HG03342 (cell line): ENCODE results near the gene SLC18A2.
"Not testable (repeated sequence)": the region's sequence is repeated elsewhere in the genome, so short reads cannot be mapped to it uniquely, and the experiment has no call there.

Experiments used
- ATAC-seq: cut with Tn5 transposase; IDR thresholded peaks from one replicate; pipeline ENCODE4 v1.9.1; 2021; ENCODE audit warnings: mild to moderate bottlenecking, moderate library complexity; ENCODE audit not compliant: unreplicated experiment

SLC18A2 gene

DNA sequence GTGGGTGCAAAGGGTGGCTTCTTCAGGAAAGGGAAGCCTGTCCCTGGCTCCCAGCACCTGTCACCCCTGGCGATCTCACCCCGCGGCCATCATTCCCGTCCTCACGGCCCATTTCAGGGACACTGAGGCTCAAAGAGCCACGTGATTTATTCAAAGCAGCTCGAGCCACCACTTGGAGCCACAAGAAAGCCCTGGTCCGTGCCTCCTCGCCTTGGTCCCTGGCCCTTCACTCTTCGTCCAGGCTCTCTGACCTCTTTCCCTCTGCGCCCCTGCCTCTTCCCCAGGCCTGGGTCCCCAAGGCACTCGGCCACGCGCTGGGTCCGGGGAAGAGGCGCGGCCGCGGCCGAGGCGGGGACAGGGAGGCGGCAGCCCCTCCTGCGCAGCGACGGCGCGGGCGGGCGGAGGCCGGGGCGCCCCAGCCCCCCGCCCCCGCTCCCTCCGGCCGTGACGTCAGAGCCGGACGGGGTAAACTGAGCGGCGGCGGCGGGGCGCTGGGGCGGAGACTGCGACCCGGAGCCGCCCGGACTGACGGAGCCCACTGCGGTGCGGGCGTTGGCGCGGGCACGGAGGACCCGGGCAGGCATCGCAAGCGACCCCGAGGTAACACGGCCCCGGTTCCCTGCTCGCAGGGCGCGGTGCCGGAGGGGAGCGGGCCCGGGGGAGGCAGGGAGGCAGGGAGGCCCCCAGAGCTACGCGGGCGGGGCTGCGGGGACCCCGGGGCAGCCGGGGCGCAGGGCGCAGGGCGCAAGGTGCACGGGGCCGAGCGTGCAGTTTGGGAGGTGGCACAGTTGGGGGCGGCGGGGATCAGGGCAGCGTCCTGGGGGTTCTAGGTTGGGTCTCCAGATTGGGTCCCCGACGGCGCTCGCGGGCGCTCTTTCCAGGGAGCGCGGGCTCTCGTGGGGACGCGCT lies at the start of gene SLC18A2:
SLC18A2 (plus strand) TSS at position 494 of the 909 bp plus-strand sequence. CDS start 580 bp downstream, outside the sequence.
- no peak for ATAC-seq

DNA sequence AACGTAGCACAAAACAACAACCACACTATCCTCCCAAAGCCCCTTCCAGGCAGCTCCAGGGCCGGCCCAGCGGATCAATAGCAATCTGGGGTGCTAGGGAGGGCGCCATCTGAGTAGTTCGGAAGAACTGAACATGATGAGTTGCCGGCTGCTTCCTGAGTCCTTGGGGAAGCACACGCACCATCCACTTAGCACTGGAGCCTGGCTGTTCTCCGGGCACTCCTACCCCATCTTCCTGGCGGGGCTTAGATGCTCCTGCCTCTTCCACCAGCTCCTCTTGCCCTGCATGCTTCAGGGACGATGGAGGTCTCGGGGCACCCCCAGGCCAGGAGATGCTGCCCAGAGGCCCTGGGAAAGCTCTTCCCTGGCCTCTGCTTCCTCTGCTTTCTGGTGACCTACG lies 43.7 kb upstream of the SLC18A2 start, which contains the start of gene KCNK18:
KCNK18 (plus strand) TSS at position 301 of the 400 bp plus-strand sequence; CDS start at position 301, 0 bp downstream.
- no peak for ATAC-seq

DNA sequence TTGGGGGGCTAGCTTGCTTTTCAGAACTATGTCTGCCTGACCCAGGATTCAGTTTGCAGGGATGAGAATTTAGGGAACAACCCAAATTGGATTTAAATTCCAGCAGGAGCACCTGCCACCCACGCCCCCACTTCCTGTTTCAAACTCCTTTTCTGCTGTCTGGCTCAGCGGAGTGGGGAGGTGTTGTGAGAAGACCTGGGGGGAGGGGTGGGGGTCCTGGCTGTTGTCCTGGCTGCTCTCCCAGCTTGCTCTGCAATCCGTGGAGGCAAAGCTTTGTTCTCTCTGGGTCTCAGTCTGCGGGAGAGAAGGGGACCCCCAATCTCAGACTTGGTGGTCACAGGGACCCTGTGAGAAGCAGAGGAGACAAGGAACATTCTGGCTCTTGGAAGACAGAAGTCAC lies 42.8 kb upstream of the SLC18A2 start:
- ATAC-seq = no peak

DNA sequence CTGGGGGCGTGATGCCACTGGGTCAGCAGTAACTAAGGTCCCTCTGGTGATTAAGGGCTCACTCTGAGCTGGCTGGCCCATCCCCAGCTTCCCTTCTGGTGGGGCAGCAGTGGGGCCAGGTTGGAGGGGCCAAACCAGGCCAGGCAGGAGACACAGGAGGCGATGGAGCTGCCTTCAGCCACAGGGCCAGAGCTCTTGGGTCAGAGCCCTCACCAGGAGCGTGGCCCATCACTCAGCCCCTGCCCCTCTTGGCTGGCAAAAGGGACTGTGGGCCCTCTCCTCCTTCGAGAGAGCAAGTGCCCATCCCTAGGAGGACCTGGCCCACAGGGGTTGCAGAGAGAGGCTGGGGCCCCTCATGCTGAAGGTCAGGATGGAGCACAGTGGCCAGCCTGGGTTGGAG lies 39.1 kb upstream of the SLC18A2 start:
- ATAC-seq = no peak

DNA sequence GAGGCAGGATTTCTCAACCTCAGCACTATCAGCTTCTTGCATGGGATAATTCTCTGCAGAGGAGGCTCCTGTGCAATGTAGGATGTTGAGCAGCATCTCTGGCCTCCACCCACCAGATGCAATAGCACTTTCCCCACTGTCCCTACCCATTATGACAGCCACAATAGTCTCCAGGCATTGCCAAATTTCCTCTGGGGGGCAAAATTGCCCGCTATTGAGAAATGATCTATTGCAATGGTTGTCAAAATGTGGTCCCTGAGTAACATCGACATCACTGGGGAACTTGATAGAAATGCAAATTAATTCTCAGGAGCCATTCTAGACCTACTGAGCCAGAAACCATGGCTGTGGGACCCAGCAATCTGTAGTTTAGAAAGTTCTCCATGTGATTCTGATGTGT lies 36.6 kb upstream of the SLC18A2 start:
- no peak for ATAC-seq

DNA sequence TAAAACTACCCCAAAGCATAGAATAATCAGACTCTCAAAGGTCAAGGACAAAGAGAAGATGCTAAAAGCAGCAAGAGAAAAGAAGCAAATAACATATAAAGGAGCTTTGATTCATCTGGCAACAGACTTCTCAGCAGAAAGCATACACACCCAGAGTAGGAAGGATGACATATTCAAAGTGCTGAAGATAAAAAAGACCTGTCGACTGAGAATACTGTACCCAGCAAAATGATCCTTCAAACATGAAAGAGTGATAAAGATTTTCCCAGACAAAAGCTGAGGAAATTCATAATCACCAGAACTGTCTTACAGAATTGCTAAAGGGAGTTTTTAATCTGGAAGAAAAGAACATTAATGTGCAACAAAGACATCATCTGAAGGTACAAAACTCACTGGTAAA lies 28.7 kb upstream of the SLC18A2 start:
- ATAC-seq = no peak

DNA sequence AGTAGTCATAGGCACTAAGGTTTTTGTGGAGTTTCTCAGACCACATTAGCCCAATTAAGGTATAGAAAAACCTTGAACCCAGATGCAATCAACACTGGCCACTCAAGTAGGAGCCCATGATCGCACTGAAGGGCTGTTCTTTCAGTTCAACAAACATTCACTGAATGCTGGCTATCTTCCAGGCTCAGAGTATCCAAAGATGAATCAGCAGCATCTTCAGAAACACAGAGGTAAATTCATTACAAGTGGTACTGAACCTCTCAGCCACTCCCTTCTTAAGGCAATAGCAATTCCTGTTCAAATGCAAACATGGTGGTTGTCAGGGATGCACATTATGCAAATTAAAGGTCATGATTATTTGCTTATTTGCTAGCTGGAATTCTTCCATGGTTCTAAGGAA lies 26.5 kb upstream of the SLC18A2 start:
- no peak for ATAC-seq

DNA sequence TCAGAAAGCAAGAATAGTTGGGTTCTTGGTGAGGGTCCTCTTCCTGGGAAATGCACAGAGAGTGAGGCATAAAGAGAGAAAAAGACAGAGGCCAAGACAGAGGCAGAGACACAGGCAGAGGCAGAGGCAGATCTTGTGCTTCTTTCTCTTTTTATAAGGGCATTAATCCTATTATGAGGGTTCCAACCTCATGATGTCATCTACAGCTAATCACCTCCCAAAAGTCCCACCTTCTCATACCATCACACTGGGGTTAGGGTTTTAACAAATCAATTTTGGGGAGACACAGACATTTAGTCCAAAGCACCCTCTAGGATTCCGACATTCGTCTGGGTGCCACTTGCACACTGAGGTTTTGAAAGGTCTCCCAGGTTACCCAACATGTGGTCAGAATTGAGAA lies 25.8 kb upstream of the SLC18A2 start:
- no peak for ATAC-seq

DNA sequence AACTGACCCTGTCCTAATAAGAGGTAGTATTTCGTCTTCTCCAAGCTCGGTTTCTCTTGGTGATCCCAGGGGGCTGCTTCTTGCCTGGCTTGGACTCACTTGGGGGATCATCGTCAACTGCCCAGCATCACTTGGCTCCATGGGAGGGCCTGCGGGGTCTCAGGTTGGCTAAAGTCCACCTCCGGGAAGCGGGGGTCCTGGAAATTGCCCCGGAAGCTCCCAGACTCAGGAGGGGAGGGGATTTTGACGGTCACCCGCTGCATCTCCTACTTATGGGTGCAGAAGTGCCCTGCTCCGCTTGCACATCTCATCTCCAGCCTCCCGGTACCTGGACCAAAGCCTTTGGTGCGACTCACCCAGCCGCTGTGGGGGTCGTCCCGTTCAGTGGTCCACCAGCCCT lies 24.9 kb upstream of the SLC18A2 start:
- no peak for ATAC-seq

DNA sequence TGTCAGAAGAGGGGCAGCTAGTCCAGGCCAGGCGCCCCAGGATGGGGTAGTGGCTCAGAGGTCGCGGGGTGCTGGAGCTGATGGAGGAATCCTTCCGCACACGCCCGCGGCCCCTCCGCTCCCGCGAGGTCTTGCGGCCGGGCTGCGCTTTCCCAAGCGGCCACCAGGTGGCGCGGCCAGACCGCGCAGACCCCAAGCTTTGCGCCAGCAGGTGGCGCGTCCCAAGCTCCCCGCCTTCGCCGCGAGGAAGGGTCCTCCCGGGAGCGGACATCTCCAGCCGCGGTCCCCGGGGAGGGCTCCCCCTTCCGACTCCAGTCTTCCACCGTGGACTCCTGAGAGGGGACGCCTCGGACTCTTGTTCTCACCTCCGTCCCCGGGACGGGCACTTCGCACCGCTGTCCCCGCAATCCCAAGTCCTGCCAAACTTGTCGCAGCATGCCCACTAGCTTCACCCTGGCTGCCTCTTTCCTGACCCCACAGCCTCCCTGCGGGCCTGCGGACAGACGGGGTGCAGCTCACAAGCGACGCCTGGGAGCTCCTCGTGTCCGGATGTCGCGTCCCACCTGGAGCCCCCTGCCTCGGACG lies 24.2 kb upstream of the SLC18A2 start:
- ATAC-seq = peak; percentile 85

DNA sequence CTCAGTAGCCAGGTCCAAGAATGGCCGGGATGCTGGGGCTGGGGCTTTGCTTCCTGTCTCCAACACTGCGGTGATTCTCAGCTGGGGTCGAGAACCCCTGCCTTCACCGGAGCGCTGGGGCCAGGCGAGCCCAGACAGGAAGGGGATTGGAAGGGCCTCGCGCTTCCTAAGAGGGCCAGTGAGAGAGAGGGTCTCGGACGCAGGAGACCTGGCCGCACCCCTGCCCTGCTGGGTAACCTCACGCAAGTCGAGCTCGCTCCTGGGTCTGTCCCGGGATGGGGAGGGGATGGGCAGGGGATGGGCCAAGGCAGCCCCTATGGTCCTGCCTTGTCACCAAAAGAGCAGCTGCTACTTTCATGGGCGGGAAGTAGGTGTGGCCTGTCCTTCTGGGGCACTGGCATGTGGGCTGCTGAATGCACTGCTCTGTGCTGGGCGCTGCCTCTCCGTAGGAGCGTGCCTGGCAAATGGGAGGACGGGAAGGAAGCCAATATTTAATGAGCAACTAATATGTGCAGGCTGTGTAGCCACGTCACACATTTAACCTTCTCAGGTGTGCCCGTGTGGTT lies 23.6 kb upstream of the SLC18A2 start:
- ATAC-seq = peak; percentile 41

DNA sequence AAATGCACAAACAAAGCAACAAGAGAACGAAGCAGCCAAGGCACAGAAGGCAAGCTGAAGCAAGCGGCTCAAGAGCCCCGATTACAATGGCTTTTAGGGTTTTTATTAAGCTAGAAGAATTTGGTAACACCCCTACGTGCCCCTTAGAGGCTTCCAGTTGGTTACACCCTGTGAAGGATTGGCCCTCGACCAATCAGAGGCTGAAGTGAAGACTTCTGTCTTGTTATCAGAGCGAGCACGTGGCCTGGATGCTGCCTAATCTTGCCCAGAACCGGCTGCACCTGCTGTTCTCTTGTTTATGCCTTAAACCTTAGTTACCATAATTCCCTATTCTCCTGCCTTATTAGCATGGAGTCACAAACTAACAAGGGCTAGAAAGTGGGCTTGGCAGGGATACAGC lies 22.3 kb upstream of the SLC18A2 start:
- ATAC-seq = no peak

DNA sequence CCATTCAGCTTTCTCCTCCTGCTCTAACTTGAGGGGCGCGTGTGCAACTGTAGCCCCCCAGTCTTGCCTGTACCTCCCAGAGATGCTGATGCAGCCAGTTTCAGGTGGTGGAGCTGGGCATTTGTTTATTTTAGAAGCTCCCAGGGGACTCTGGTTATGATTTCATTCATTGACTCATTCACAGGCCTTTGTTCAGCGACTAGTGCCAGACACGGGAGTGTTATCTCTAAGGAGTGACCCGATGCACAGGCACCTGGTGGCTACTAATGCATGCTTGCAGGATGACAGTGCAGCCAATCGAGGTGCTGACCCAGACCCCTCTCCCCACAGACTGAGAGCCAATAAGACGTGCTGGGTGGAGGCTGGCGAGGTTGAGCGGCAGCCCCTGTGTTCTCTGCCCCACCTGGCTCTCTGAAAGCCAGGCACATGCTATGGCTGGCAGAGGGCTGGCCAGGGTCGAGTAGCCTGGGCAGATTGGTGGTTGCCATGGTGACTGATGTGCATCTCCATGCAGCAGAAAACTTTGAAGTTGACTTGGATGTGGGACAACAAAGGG lies 19.7 kb upstream of the SLC18A2 start:
- ATAC-seq = no peak

DNA sequence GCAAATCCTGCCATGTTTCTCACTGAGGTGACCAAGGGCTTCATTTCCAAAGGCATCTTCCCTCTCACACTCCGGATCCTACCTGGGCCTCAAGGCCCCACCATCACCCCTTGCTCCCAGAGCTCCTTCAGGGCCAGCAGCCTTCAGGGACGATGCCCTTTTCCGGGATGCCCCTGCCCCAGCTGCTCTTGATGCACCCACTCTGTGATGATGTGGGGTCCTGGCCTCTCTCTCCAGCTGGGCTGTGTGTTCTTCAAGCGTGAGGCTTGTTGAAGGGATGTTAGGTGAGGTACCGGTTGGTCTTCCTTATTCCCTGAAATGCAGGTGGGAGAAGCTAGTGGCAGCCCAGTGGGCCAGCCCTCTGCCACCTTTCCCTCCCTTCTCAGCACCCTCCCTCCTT lies 18.4 kb upstream of the SLC18A2 start:
- ATAC-seq = no peak

DNA sequence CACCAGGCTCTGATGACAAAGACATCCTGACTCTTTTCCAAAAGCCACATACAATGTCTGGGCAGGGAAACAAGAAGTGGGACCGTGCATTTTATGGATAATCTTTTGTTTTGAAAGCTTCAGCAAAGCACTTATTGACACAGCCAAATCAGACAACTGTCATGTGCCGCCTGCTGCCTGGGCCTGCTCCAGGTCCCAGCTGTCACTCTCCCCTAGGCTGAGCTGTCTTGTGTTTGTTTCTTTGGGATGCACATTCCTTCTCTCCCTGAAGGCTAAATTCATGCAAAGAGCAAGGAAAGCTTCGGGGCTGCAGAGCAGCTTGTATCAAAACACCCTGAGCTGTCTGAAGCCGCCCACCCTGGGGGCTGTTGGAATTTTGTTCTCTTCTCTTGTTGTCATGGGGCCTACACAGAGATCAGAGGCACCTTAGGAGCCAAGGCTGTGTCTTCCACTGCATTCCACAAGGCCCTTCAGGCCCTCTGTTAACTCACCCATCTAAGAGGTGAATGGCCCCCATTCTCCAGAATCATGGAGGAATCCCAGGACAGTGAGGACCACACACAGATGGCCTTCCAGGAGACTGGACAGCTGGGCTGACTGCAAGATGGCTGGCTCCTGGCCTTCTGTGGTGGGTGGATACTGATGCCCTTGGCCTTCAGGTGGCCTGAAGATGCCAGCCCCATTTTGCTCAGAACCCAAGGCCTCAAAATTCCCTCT lies 17.8 kb upstream of the SLC18A2 start:
- ATAC-seq = no peak

DNA sequence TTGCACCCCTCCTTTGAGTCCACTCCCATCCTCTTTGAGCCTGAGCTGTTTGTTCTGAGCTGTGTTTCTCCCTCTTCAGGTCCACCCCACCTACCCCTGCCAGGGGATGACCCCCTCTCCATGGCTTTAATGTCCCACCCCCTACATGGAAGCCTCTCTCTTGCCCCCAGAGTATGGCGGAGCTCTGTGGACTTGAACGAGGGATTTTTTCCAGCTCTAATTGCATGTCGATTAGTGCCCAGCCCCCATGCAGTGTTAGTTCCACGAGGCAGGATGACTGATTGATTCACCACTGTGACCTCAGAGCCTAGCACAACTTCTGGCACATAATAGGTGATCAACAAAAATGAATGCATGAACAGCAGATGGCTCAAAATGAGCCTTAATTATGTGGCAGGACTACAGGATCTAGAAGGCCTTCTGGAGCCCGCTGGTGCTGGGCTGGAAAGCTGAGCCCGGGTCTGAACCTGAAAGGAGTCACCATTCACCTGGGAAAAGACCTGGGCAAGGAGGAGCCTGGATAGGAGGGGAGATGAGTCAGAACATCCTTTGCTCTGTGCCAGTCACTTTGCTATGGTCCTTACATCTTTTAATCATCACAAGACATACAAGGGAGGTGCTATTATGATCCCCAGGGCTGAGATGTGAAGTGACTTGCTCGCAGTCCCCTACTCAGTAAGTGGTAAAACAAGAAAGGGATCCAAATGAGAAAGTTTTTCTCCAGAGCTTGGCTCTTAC lies 17.1 kb upstream of the SLC18A2 start:
- no peak for ATAC-seq

DNA sequence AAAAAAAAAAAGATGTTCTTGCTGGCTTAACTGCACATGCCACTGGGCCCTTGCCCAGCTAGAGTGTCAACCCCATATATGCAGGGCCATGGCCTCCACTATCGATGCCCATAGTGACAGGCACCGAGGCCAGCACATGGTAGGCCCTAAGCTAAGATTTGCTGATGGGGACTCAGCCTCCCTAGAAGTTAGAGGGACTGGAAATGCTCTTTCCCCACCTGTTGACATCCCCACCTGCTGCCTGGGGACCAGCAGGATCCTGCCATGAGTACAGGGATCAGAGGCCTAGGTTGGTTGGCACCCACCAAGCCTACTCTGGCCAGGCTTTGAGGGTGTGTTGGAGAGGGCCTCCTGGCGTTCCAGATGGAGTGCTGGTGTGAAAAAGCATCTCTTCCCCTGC lies 16.0 kb upstream of the SLC18A2 start:
- no peak for ATAC-seq

DNA sequence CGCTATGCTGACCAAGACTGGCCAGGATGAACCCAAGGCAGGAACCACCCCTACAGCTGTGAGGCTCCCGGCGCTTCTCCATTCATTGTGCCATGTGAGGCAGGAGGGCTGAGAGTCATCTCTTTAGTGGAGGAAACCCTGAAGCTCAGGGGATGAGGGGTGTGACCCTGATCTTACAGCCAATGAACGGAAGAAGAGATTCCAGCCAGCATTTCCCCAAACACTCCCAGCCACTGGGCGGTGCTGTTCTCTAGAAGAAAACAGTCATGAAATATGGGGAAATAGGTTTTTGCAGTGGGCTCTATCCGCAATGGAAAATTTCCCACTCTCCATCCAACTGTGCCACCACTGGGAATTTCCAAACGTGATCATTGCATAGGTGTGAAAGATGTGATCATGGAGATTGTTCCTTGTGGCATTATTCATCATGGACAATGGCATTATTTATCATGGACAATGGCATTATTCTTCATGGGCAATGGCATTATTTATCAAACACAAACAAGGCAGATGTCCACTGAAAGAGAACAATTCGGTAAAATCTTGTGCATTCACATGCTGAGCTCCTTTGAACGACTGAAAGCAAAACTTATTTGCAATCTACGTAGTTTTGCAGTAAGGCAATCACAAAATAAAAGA lies 14.0 kb upstream of the SLC18A2 start:
- peak; percentile 55 for ATAC-seq

DNA sequence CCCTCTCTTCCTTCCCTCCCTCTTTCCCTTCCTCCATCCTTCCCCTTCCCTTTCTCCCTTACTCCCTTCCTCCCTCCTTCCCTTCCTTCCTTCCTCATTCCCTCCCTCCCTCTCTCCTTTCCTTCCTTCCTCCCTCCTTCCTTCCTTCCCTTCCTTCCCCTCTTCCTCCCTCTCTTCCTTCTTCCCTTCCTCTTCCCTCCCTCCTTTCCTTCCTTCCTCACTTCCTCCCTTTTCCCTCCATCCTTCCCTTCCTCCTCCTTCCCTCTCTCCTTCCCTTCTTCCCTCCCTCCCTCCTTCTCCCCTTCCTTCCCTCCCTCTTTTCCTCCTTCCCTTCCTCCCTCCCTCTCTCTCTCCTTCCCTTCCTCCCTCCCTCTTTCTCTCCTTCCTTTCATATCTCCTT lies 12.7 kb upstream of the SLC18A2 start:
- no peak for ATAC-seq

DNA sequence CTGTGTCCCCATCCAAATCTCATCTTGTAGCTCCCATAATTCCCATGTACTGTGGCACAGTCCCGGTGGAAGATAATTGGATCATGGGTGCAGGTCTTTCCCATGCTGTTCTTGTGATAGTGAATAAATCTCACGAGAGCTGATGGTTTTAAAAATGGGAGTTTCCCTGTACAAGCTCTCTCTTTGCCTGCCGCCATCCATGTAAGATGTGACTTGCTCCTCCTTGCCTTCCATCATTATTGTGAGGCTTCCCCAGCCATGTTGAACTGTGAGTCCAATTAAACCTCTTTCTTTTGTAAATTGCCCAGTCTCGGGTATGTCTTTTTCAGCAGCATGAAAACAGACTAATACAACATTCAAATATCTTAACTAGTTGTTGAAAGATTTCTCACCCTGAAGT lies 10.8 kb upstream of the SLC18A2 start:
- ATAC-seq = not testable (repeated sequence)
